ENCODE results near the gene AP5Z1.
A peak's percentile ranks its signal among the peaks of the same experiment; 100 is the strongest.

Gene AP5Z1

DNA sequence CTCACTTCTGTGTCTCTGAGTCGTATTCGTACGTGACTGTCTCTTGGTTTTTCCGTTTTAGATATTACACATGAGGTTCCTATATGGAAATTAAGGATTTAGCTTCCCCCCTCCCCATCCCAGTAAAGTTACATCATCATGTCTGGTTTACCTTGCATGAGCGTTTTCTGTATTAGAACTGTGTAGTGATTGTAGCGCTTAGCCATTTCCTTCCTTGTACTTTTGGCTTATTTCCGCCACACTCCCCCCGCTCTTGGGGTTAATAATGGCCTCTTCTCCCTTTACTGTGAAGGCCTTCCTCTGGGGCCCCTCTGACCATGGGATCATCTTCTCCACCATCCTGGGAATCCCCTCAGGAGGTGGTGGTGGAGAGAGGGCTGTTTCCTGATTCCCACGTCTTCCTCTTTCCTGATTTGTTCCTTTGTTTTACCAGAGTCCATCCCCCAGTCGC, 27.2 kb upstream of the AP5Z1 start:
- TF ChIP-seq, protein P1, sequence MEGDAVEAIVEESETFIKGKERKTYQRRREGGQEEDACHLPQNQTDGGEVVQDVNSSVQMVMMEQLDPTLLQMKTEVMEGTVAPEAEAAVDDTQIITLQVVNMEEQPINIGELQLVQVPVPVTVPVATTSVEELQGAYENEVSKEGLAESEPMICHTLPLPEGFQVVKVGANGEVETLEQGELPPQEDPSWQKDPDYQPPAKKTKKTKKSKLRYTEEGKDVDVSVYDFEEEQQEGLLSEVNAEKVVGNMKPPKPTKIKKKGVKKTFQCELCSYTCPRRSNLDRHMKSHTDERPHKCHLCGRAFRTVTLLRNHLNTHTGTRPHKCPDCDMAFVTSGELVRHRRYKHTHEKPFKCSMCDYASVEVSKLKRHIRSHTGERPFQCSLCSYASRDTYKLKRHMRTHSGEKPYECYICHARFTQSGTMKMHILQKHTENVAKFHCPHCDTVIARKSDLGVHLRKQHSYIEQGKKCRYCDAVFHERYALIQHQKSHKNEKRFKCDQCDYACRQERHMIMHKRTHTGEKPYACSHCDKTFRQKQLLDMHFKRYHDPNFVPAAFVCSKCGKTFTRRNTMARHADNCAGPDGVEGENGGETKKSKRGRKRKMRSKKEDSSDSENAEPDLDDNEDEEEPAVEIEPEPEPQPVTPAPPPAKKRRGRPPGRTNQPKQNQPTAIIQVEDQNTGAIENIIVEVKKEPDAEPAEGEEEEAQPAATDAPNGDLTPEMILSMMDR (IDR thresholded peaks at IDR 0.05; ENCODE audit: poor library complexity, severe bottlenecking), result no peak
- peaks cover 24% of the 10 kb centered on the region for H3K4me1 ChIP-seq (ENCODE audit: insufficient read depth, poor library complexity, severe bottlenecking)

DNA sequence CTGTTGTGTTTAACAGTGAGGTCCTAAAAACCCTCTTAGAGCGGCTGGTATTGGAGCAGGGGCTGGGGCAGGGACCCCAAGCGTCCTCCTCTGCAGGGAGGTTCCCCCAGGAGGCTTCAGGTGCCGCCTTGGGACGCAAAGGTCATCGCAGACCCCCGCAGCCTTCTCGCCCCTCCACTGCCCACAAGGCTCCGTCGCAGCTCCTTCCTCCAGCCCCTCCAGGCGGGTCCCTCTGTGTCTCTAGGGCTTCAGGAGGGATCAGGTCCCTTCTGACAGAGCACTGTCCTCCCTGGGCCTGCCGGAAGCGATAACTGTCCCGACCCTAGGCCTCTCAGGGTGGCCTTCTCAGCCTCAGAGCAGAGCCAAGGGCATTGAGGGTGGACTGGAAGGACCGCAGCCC, 26.1 kb upstream of the AP5Z1 start:
- Histone ChIP-seq H3K9me3 (ENCODE audit: severe bottlenecking) (no peaks in the 10 kb centered on the region), H3K4me3 (ENCODE audit: severe bottlenecking) (no peak overlapping the region), H3K27ac (ENCODE audit: poor library complexity, severe bottlenecking) (no peak overlapping the region), H3K27me3 (ENCODE audit: insufficient read depth, poor library complexity, severe bottlenecking) (no peaks in the 10 kb centered on the region), H3K4me1 (ENCODE audit: insufficient read depth, poor library complexity, severe bottlenecking) (peaks cover 13% of the 10 kb centered on the region), H3K36me3 (ENCODE audit: low read depth) (peaks cover 45% of the 10 kb centered on the region)
- TF ChIP-seq, protein P1 (IDR thresholded peaks at IDR 0.05; ENCODE audit: poor library complexity, severe bottlenecking), result no peak
- DNase-seq (ENCODE audit: low spot score) (no peak), ATAC-seq (ENCODE audit: low read depth) (no peak)

More for the DNA sequence above, 27.2 kb upstream of the AP5Z1 start:
- no peaks in the 10 kb centered on the region for H3K27me3 ChIP-seq (ENCODE audit: insufficient read depth, poor library complexity, severe bottlenecking)
- no peak overlapping the region for H3K4me3 ChIP-seq (ENCODE audit: severe bottlenecking)
- DNase-seq (ENCODE audit: low spot score) (no peak), ATAC-seq (ENCODE audit: low read depth) (no peak)
- no peaks in the 10 kb centered on the region for H3K9me3 ChIP-seq (ENCODE audit: severe bottlenecking)
- H3K27ac ChIP-seq (ENCODE audit: poor library complexity, severe bottlenecking), result no peak overlapping the region
- H3K36me3 ChIP-seq (ENCODE audit: low read depth), result peaks cover 42% of the 10 kb centered on the region

DNA sequence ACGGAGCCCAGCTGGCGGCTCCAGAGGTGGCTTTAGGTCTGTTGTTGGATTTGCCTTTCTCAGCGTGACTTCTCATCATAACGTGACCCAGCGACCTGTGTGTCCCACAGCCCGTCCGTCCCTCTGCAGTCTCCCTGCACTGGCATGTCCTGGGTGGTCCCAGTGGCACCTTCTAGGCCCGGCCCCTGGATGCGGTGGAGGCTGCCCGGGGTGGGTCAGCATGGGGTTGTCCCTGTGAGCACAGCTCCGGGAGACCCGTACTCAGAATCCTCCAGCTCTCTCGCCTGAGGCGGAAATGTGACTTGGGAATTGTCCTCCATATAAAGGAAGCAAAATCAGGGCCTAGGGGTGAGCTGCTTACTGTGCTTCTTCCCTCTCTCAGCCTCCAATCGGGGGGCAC, 25.6 kb upstream of the AP5Z1 start:
- Histone ChIP-seq H3K36me3 (ENCODE audit: low read depth) (peaks cover 49% of the 10 kb centered on the region), H3K4me1 (ENCODE audit: insufficient read depth, poor library complexity, severe bottlenecking) (peaks cover 10% of the 10 kb centered on the region), H3K27me3 (ENCODE audit: insufficient read depth, poor library complexity, severe bottlenecking) (no peaks in the 10 kb centered on the region), H3K27ac (ENCODE audit: poor library complexity, severe bottlenecking) (no peak overlapping the region), H3K4me3 (ENCODE audit: severe bottlenecking) (no peak overlapping the region), H3K9me3 (ENCODE audit: severe bottlenecking) (no peaks in the 10 kb centered on the region)
- TF ChIP-seq, protein P1 (IDR thresholded peaks at IDR 0.05; ENCODE audit: poor library complexity, severe bottlenecking), result no peak
- DNase-seq (ENCODE audit: low spot score), result no peak
- ATAC-seq (ENCODE audit: low read depth), result no peak

DNA sequence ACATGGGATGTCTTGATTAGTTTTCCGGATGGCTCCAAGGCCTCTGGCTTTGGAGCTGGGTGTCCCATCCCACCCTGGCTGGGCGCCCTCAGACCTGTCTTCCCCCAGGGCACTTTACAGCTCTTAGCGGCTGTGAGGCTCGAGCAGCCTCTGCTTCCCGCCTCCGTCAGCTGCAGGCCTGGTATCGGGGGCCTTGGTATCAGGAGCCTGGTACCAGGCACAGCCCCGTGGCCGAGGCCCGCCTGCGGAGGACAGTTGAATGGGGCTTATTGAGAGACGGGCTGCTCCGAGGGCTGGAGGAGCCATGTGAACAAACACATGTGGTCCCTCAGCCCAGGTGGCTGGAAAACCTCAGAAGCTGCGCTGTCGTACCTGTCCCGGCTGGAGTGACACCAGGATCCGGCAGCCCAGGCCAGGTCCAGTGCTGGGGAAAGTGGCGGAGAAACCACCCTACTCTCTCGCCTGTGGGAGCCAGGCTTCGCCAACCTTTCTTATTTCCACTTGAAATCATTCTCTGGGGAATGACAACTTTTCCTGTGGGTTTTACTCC, 23.9 kb upstream of the AP5Z1 start:
- H3K27ac ChIP-seq (ENCODE audit: poor library complexity, severe bottlenecking), result no peak overlapping the region
- H3K4me1 ChIP-seq (ENCODE audit: insufficient read depth, poor library complexity, severe bottlenecking), result peaks cover 2% of the 10 kb centered on the region
- DNase-seq (ENCODE audit: low spot score) (no peak), ATAC-seq (ENCODE audit: low read depth) (no peak)
- no peak overlapping the region for H3K4me3 ChIP-seq (ENCODE audit: severe bottlenecking)
- H3K9me3 ChIP-seq (ENCODE audit: severe bottlenecking), result no peaks in the 10 kb centered on the region
- peaks cover 60% of the 10 kb centered on the region for H3K36me3 ChIP-seq (ENCODE audit: low read depth)
- no peaks in the 10 kb centered on the region for H3K27me3 ChIP-seq (ENCODE audit: insufficient read depth, poor library complexity, severe bottlenecking)
- TF ChIP-seq, protein P1 (IDR thresholded peaks at IDR 0.05; ENCODE audit: poor library complexity, severe bottlenecking), result no peak

DNA sequence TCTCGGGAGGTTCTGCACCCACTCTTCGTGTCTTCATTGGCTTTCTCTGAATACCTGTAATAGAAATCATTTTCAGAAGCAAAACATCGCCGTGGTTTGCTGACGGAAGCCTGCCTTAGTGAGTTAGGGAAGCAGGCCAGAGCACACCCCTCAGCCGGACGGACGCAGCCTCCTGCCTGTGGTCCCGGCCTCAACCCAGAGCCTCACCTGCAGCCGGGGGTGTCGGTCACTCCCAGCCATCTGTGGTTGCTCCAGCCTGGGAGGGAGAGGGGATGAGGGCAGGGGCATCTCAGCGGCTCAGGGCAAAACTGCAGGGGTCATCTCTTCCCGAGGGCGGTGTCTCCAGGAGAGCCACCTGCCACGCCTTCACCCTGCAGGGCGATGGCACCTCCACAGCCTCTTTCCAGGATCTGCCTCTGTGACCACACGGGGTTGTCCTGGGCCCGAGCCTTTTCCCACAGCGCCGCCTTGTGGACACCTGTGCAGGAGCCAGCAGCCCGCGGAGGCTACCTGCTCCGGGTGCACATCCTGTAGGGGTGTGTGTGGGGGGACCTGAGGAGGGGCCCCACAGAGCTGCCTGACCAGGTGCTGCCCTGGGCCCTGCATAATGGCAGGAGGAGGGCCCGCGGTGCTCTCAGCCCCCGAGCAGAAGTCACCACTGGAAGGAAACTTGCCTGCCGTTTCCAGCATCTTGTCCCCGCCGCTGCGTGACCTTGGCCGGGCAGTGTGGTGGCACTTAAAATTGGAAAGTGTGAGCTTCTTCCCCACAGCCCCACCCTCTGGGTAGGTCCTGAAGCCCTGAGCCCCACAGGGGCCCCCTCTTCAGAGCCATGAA, 21.6 kb upstream of the AP5Z1 start:
- H3K36me3 ChIP-seq (ENCODE audit: low read depth), result peaks cover 57% of the 10 kb centered on the region
- peak; percentile 92 for ATAC-seq (ENCODE audit: low read depth)
- no peaks in the 10 kb centered on the region for H3K27me3 ChIP-seq (ENCODE audit: insufficient read depth, poor library complexity, severe bottlenecking)
- H3K9me3 ChIP-seq (ENCODE audit: severe bottlenecking), result no peaks in the 10 kb centered on the region
- H3K4me1 ChIP-seq (ENCODE audit: insufficient read depth, poor library complexity, severe bottlenecking), result no peaks in the 10 kb centered on the region
- no peak overlapping the region for H3K27ac ChIP-seq (ENCODE audit: poor library complexity, severe bottlenecking)
- DNase-seq (ENCODE audit: low spot score), result no peak
- TF ChIP-seq, protein P1 (IDR thresholded peaks at IDR 0.05; ENCODE audit: poor library complexity, severe bottlenecking), result peak; percentile 88
- H3K4me3 ChIP-seq (ENCODE audit: severe bottlenecking), result no peak overlapping the region

Measured in RWPE2 (cell line).